HepG2 (cell line): ENCODE data around the gene SLC2A4. TPM values are rescaled to one million over a fixed set of nuclear protein-coding genes. Genes with fewer than 3 reads are reported as not detected.
A peak's percentile ranks its signal among the peaks of the same experiment; 100 is the strongest.

ENCODE experiments used
- FOXM1 ChIP-seq: sonication (generic); formaldehyde crosslinking; IDR thresholded peaks from 2 replicates; pipeline ENCODE4 v1.5.0; 2020; ENCODE audit warnings: missing genetic modification reagents
- HIVEP1 ChIP-seq: sonication (generic); formaldehyde crosslinking; IDR thresholded peaks from 2 replicates; pipeline ENCODE4 v1.4.0; 2020; ENCODE audit warnings: mild to moderate bottlenecking, missing genetic modification reagents
- IKZF1 ChIP-seq: fragments of 450-650 bp; IDR thresholded peaks from 2 replicates; pipeline ENCODE4 v1.7.1; 2016
- MXI1 ChIP-seq: IDR thresholded peaks from 3 replicates; pipeline ENCODE4 v1.6.1; 2012; ENCODE audit warnings: low read depth, low read length, inconsistent platforms, borderline replicate concordance
- NAIF1 ChIP-seq: sonication (generic); formaldehyde crosslinking; IDR thresholded peaks from 2 replicates; pipeline ENCODE4 v1.5.0; 2020; ENCODE audit warnings: mild to moderate bottlenecking, missing genetic modification reagents, borderline replicate concordance
- NCOA1 ChIP-seq: sonication (generic); formaldehyde crosslinking; IDR thresholded peaks from 2 replicates; pipeline ENCODE4 v1.9.0; 2021; ENCODE audit warnings: missing genetic modification reagents
- PAF1 ChIP-seq: IDR thresholded peaks from 2 replicates; pipeline ENCODE4 v1.6.1; 2016; ENCODE audit warnings: missing genetic modification reagents, missing compliant biosample characterization
- TCF7L2 ChIP-seq: IDR thresholded peaks from 2 replicates; pipeline ENCODE4 v1.6.1; 2011; ENCODE audit warnings: mild to moderate bottlenecking, low read depth, low read length, moderate library complexity
- XRCC5 ChIP-seq: fragments of 200-400 bp; formaldehyde crosslinking; optimal IDR thresholded peaks from 2 replicates; pipeline ENCODE3; 2017; ENCODE audit warnings: mild to moderate bottlenecking, low read length
- ZNF510 ChIP-seq: sonication (generic); formaldehyde crosslinking; IDR thresholded peaks from 2 replicates; pipeline ENCODE4 v1.4.0; 2020; ENCODE audit warnings: low read depth, mild to moderate bottlenecking, missing genetic modification reagents
- polyA plus RNA-seq, 8 experiments: library from polyadenylated mRNA; depleted of rRNA in 3 of 8; stranded (reverse) in 7 of 8; unstranded in 1 of 8; fragments of >200 nt; fragmentation: Illumina TruSeq in 4 of 8; extraction: Trizol in 4 of 8; gene quantifications; 2 replicates each; pipeline versions ENCODE4 v1.2.1 to v1.2.3, GENCODE V29; 2011 to 2016; ENCODE audit warnings: low read depth in 4 of 8, missing spikeins in 1 of 8, mixed read lengths in 1 of 8; ENCODE audit not compliant: insufficient read depth in 1 of 8
- total RNA-seq, 5 experiments: library from RNA; depleted of rRNA; stranded (reverse); fragments of >200 nt; fragmentation: Illumina TruSeq; extraction: Trizol; gene quantifications; 2 replicates each; pipeline ENCODE4 v1.2.3, GENCODE V29; 2016; ENCODE audit warnings: low read depth in 1 of 5
- TF ChIP-seq, protein P1 (sequence below): sonication (generic); formaldehyde crosslinking; IDR thresholded peaks from 2 replicates; pipeline ENCODE4 v1.4.0; 2020; ENCODE audit warnings: missing genetic modification reagents
- TF ChIP-seq, protein P2 (sequence below): sonication (generic); formaldehyde crosslinking; IDR thresholded peaks from one replicate; pipeline ENCODE4 v1.5.1; 2020; ENCODE audit warnings: mild to moderate bottlenecking, missing genetic modification reagents; ENCODE audit errors: not compliant biosample characterization
- TF ChIP-seq, protein P3 (sequence below), 2 experiments: sonication (generic) in 1 of 2; formaldehyde crosslinking in 1 of 2; IDR thresholded peaks; 2 replicates each; pipeline versions ENCODE4 v1.4.0 to v1.6.1; 2018 to 2020; ENCODE audit warnings: missing genetic modification reagents in 2 of 2, borderline replicate concordance in 1 of 2, low read depth in 1 of 2, mild to moderate bottlenecking in 1 of 2, missing biosample characterization in 1 of 2

Gene SLC2A4
- total and polyA plus RNA-seq, 2 of the 13 experiments (the other 11 are each of a cell fraction or from before 2014, with no cell fraction given): 4.9 to 5.8 TPM

DNA sequence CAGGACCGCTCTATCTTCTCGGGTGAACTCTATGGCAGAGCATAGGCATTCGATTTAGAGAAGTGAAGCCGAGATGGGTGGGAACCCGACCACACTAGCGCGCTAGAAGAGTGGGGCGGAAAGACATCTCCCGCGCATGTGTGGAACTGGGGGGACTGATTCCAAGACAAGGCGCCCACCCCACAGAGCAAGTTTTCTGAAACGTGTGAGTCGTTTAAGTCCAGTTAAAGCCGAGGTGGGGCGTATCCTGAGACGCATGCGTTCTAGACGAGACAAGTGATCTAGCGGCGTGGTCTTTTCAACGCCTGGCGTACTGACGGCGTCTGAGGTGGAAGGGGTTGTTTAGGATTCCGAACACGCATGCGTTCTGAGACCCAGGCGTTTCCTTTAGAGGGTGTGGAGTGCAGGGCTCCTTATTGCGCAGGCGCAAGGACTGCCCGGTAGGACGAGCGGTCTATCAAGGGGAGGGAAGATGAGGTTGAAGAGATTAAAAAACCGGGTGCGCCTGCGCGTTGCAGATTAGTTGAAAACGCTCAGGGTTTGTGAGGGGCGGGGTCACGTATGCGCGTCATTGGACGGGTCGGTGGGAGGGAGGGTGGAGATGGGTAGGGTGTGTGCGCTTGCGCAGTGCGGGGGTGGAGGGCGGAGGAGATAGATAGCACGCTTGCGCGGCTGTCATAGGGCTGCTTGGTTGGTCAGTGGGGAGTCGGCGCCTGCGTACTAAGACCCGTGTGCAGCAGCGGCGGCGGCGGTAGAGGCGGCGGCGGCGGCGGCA is 25.6 kb downstream of the SLC2A4 start, which contains the start of gene EIF5A (continued):
- TF ChIP-seq, protein P1, sequence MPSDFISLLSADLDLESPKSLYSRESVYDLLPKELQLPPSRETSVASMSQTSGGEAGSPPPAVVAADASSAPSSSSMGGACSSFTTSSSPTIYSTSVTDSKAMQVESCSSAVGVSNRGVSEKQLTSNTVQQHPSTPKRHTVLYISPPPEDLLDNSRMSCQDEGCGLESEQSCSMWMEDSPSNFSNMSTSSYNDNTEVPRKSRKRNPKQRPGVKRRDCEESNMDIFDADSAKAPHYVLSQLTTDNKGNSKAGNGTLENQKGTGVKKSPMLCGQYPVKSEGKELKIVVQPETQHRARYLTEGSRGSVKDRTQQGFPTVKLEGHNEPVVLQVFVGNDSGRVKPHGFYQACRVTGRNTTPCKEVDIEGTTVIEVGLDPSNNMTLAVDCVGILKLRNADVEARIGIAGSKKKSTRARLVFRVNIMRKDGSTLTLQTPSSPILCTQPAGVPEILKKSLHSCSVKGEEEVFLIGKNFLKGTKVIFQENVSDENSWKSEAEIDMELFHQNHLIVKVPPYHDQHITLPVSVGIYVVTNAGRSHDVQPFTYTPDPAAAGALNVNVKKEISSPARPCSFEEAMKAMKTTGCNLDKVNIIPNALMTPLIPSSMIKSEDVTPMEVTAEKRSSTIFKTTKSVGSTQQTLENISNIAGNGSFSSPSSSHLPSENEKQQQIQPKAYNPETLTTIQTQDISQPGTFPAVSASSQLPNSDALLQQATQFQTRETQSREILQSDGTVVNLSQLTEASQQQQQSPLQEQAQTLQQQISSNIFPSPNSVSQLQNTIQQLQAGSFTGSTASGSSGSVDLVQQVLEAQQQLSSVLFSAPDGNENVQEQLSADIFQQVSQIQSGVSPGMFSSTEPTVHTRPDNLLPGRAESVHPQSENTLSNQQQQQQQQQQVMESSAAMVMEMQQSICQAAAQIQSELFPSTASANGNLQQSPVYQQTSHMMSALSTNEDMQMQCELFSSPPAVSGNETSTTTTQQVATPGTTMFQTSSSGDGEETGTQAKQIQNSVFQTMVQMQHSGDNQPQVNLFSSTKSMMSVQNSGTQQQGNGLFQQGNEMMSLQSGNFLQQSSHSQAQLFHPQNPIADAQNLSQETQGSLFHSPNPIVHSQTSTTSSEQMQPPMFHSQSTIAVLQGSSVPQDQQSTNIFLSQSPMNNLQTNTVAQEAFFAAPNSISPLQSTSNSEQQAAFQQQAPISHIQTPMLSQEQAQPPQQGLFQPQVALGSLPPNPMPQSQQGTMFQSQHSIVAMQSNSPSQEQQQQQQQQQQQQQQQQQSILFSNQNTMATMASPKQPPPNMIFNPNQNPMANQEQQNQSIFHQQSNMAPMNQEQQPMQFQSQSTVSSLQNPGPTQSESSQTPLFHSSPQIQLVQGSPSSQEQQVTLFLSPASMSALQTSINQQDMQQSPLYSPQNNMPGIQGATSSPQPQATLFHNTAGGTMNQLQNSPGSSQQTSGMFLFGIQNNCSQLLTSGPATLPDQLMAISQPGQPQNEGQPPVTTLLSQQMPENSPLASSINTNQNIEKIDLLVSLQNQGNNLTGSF (CRISPR knock-in tag): no peak
- TF ChIP-seq NAIF1 (CRISPR knock-in tag) (peak; percentile 79), FOXM1 (CRISPR knock-in tag) (no peak), IKZF1 (no peak), TCF7L2 (no peak), XRCC5 (no peak), ZNF510 (CRISPR knock-in tag) (no peak), PAF1 (CRISPR knock-in tag) (no peak), HIVEP1 (0 out of 2 replicates have a peak, but pooled peaks have one; percentile 34), NCOA1 (CRISPR knock-in tag) (no peak), MXI1 (peak; percentile 78; the same call in 2 of the 3 replicates)
- TF ChIP-seq, protein P2, sequence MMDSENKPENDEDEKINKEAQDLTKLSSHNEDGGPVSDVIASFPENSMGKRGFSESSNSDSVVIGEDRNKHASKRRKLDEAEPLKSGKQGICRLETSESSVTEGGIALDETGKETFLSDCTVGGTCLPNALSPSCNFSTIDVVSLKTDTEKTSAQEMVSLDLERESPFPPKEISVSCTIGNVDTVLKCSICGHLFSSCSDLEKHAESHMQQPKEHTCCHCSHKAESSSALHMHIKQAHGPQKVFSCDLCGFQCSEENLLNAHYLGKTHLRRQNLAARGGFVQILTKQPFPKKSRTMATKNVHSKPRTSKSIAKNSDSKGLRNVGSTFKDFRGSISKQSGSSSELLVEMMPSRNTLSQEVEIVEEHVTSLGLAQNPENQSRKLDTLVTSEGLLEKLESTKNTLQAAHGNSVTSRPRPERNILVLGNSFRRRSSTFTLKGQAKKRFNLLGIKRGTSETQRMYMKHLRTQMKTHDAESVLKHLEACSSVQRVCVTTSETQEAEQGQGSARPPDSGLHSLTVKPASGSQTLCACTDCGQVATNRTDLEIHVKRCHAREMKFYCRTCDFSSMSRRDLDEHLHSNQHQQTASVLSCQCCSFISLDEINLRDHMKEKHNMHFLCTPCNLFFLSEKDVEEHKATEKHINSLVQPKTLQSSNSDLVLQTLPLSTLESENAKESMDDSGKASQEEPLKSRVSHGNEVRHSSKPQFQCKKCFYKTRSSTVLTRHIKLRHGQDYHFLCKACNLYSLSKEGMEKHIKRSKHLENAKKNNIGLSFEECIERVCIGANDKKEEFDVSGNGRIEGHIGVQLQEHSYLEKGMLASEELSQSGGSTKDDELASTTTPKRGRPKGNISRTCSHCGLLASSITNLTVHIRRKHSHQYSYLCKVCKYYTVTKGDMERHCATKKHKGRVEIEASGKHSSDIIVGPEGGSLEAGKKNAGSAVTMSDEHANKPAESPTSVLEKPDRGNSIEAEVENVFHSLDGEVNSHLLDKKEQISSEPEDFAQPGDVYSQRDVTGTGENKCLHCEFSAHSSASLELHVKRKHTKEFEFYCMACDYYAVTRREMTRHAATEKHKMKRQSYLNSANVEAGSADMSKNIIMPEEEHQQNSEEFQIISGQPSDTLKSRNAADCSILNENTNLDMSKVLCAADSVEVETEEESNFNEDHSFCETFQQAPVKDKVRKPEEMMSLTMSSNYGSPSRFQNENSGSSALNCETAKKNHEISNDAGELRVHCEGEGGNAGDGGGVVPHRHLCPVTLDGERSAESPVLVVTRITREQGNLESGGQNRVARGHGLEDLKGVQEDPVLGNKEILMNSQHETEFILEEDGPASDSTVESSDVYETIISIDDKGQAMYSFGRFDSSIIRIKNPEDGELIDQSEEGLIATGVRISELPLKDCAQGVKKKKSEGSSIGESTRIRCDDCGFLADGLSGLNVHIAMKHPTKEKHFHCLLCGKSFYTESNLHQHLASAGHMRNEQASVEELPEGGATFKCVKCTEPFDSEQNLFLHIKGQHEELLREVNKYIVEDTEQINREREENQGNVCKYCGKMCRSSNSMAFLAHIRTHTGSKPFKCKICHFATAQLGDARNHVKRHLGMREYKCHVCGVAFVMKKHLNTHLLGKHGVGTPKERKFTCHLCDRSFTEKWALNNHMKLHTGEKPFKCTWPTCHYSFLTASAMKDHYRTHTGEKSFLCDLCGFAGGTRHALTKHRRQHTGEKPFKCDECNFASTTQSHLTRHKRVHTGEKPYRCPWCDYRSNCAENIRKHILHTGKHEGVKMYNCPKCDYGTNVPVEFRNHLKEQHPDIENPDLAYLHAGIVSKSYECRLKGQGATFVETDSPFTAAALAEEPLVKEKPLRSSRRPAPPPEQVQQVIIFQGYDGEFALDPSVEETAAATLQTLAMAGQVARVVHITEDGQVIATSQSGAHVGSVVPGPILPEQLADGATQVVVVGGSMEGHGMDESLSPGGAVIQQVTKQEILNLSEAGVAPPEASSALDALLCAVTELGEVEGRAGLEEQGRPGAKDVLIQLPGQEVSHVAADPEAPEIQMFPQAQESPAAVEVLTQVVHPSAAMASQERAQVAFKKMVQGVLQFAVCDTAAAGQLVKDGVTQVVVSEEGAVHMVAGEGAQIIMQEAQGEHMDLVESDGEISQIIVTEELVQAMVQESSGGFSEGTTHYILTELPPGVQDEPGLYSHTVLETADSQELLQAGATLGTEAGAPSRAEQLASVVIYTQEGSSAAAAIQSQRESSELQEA (CRISPR knock-in tag): peak; percentile 73
- TF ChIP-seq, protein P3, sequence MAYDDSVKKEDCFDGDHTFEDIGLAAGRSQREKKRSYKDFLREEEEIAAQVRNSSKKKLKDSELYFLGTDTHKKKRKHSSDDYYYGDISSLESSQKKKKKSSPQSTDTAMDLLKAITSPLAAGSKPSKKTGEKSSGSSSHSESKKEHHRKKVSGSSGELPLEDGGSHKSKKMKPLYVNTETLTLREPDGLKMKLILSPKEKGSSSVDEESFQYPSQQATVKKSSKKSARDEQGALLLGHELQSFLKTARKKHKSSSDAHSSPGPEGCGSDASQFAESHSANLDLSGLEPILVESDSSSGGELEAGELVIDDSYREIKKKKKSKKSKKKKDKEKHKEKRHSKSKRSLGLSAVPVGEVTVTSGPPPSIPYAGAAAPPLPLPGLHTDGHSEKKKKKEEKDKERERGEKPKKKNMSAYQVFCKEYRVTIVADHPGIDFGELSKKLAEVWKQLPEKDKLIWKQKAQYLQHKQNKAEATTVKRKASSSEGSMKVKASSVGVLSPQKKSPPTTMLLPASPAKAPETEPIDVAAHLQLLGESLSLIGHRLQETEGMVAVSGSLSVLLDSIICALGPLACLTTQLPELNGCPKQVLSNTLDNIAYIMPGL (CRISPR knock-in tag; IDR thresholded peaks at IDR 0.05; ENCODE audit: borderline replicate concordance in 1 of 2, low read depth in 1 of 2): peak; percentile 35 to 68; a peak in 2 of 4 replicates
